K562 (cell line): ENCODE measurements around the gene DCST1. TPM values are rescaled to one million over a fixed set of nuclear protein-coding genes. Genes with fewer than 3 reads are reported as not detected.

Experiments used
- ARID2 ChIP-seq: fragments of 450-650 bp; IDR thresholded peaks from 2 replicates; pipeline ENCODE4 v1.6.1; 2017; ENCODE audit warnings: antibody characterized with exemption, mild to moderate bottlenecking
- JUND ChIP-seq, 2 experiments: IDR thresholded peaks; 2 replicates in 1 of 2; 3 replicates in 1 of 2; pipeline ENCODE4 v1.6.1; 2011; ENCODE audit warnings: borderline replicate concordance in 2 of 2, low read depth in 2 of 2, low read length in 2 of 2, improper control_type of control experiment in 1 of 2, missing biosample characterization in 1 of 2, missing genetic modification characterization in 1 of 2, missing genetic modification reagents in 1 of 2
- ZNF41 ChIP-seq: fragments of 250-450 bp; sonication (Bioruptor Pico); conservative IDR thresholded peaks from 2 replicates; pipeline ENCODE4 v1.4.0; 2020; ENCODE audit warnings: mild to moderate bottlenecking
- polyA plus RNA-seq, 8 experiments: library from polyadenylated mRNA; depleted of rRNA in 4 of 8; stranded (reverse) in 5 of 8; unstranded in 3 of 8; fragments of >200 nt; fragmentation: Nextera tagmentation in 2 of 8; fragmentation: Illumina TruSeq in 1 of 8; extraction: Ambion mirVana in 2 of 8; extraction: Trizol in 1 of 8; gene quantifications; 2 replicates each; pipeline versions ENCODE4 v1.2.1 to v1.2.3, GENCODE V29; 2011 to 2014; ENCODE audit warnings: inconsistent platforms in 1 of 8, missing spikeins in 1 of 8
- total RNA-seq, 7 experiments: library from RNA; depleted of rRNA in 6 of 7; stranded (reverse); fragments of >200 nt in 6 of 7; fragmentation: Illumina TruSeq in 2 of 7; extraction: Trizol in 2 of 7; gene quantifications; 2 replicates each; pipeline versions ENCODE4 v1.2.1 to v1.2.3, GENCODE V29; 2011 to 2021; ENCODE audit warnings: low replicate concordance in 1 of 7
- TF ChIP-seq, protein P1 (sequence below): fragments of 450-650 bp; formaldehyde crosslinking; IDR thresholded peaks from 2 replicates; pipeline ENCODE4 v1.4.0; 2020; ENCODE audit warnings: mild to moderate bottlenecking, moderate library complexity
- TF ChIP-seq, protein P2 (sequence below), 2 experiments: fragments of 450-650 bp in 1 of 2; sonication (generic) in 1 of 2; formaldehyde crosslinking in 1 of 2; IDR thresholded peaks; 2 replicates each; pipeline versions ENCODE4 v1.7.1 to v1.9.0; 2016 to 2022; ENCODE audit warnings: inconsistent platforms in 1 of 2, mild to moderate bottlenecking in 1 of 2, missing genetic modification reagents in 1 of 2

Gene DCST1
- total and polyA plus RNA-seq, 9 of the 15 experiments (the other 6 are each of a cell fraction or from before 2014, with no cell fraction given), result not detected

DNA sequence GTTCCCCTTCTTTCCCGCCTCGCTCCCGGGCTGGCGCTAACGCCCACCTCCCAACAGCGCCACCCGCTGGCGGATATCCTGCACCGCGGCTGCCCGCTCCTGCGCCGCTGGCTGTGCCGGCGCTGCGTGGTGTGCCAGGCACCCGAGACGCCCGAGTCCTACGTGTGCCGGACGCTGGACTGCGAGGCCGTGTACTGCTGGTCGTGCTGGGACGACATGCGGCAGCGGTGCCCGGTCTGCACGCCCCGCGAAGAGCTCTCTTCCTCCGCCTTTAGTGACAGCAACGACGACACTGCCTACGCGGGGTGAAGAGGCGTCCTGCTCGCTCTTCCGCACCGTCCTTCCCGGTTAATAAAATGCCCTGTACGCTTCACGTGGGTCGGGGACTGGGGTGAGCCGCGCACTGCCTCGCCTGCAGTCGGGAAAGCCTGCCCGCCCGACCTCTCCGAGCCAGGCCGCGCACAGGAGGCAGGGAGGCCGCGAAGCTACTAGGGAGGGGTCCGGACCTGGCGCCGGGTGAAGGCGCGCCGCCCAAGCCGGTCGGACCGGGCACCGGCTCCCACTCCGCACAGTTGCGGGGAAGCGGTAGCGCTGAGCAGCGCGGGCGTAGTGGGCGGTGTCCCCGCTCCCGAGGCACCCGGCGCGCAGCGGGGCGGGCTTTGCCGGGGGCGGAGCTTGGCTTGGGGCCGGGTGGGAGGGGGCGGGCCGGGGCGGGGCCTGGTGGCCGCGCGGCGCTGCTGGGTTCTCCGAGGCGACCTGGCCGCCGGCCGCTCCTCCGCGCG lies 17.1 kb downstream of the DCST1 start, which contains the start of gene ADAM15 (continued):
- TF ChIP-seq ZNF41 (CRISPR knock-in tag), result 0 out of 2 replicates have a peak, but pooled peaks have one; percentile 47
- TF ChIP-seq JUND (IDR thresholded peaks at IDR 0.05; ENCODE audit: borderline replicate concordance, low read depth, low read length), result peak; percentile 50; the same call in 1 of the 2 replicates
- peak; percentile 26; the same call in 1 of the 3 replicates for TF ChIP-seq JUND (tag; IDR thresholded peaks at IDR 0.05; ENCODE audit: borderline replicate concordance, low read depth, low read length)
- TF ChIP-seq, protein P1, sequence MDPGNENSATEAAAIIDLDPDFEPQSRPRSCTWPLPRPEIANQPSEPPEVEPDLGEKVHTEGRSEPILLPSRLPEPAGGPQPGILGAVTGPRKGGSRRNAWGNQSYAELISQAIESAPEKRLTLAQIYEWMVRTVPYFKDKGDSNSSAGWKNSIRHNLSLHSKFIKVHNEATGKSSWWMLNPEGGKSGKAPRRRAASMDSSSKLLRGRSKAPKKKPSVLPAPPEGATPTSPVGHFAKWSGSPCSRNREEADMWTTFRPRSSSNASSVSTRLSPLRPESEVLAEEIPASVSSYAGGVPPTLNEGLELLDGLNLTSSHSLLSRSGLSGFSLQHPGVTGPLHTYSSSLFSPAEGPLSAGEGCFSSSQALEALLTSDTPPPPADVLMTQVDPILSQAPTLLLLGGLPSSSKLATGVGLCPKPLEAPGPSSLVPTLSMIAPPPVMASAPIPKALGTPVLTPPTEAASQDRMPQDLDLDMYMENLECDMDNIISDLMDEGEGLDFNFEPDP (CRISPR knock-in tag), result 0 out of 2 replicates have a peak, but pooled peaks have one; percentile 63
- TF ChIP-seq, protein P2, sequence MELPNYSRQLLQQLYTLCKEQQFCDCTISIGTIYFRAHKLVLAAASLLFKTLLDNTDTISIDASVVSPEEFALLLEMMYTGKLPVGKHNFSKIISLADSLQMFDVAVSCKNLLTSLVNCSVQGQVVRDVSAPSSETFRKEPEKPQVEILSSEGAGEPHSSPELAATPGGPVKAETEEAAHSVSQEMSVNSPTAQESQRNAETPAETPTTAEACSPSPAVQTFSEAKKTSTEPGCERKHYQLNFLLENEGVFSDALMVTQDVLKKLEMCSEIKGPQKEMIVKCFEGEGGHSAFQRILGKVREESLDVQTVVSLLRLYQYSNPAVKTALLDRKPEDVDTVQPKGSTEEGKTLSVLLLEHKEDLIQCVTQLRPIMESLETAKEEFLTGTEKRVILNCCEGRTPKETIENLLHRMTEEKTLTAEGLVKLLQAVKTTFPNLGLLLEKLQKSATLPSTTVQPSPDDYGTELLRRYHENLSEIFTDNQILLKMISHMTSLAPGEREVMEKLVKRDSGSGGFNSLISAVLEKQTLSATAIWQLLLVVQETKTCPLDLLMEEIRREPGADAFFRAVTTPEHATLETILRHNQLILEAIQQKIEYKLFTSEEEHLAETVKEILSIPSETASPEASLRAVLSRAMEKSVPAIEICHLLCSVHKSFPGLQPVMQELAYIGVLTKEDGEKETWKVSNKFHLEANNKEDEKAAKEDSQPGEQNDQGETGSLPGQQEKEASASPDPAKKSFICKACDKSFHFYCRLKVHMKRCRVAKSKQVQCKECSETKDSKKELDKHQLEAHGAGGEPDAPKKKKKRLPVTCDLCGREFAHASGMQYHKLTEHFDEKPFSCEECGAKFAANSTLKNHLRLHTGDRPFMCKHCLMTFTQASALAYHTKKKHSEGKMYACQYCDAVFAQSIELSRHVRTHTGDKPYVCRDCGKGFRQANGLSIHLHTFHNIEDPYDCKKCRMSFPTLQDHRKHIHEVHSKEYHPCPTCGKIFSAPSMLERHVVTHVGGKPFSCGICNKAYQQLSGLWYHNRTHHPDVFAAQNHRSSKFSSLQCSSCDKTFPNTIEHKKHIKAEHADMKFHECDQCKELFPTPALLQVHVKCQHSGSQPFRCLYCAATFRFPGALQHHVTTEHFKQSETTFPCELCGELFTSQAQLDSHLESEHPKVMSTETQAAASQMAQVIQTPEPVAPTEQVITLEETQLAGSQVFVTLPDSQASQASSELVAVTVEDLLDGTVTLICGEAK (IDR thresholded peaks at IDR 0.05), result peak; percentile 73; the same call in 1 of the 2 replicates
- TF ChIP-seq, protein P2 (CRISPR knock-in tag; IDR thresholded peaks at IDR 0.05), result no peak
- TF ChIP-seq ARID2, result peak; percentile 84; the same call in 1 of the 2 replicates
